ENCODE measurements around the gene RPTOR.

DNA sequence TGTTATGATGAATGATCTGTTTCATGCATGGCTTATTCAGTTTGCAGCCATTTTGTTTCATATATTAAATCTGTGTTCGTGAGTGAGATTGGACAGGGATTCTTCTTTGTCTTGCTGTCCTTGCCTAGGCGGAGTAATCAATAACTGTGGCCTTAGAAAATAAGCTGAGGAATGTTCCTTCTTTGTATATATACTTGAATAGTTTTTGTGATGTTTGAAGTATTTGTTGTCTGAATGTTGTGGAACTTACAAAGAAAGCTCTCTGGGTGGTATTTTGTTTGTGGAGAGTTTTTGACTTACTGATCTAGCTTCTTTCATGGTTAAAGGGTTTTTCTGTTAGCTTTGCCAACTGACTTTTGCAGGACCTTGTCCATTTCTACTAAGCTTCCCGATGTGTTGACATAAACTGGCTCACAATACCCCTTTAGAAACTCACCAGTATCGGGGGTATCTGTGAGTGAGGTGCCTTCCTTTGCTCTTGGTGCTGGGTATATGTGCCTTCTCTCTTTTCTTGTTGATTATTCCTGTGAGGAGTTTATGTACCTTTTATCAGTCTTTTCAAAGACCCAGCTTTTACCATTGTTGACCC lies 166.2 kb downstream of the RPTOR start:
- TF ChIP-seq TAF1 (IDR thresholded peaks at IDR 0.05; ENCODE audit: borderline replicate concordance, low read depth, low read length) (no peak), TCF12 (IDR thresholded peaks at IDR 0.05) (no peak), RAD21 (IDR thresholded peaks at IDR 0.05; ENCODE audit: low read length) (no peak), RXRA (IDR thresholded peaks at IDR 0.05; ENCODE audit: borderline replicate concordance, low read depth) (no peak), EZH2phosphoT487 (IDR thresholded peaks at IDR 0.05; ENCODE audit: borderline replicate concordance, low read depth) (no peak), POLR2AphosphoS5 (IDR thresholded peaks at IDR 0.05; ENCODE audit: low read depth, low read length) (no peak), ELF1 (IDR thresholded peaks at IDR 0.05) (no peak), TEAD4 (IDR thresholded peaks at IDR 0.05; ENCODE audit: borderline replicate concordance, insufficient read depth) (no peak), GABPA (IDR thresholded peaks at IDR 0.05; ENCODE audit: low read depth) (no peak), SMC3 (IDR thresholded peaks at IDR 0.05; ENCODE audit: low read depth, low read length) (no peak)
- TF ChIP-seq, protein P1, sequence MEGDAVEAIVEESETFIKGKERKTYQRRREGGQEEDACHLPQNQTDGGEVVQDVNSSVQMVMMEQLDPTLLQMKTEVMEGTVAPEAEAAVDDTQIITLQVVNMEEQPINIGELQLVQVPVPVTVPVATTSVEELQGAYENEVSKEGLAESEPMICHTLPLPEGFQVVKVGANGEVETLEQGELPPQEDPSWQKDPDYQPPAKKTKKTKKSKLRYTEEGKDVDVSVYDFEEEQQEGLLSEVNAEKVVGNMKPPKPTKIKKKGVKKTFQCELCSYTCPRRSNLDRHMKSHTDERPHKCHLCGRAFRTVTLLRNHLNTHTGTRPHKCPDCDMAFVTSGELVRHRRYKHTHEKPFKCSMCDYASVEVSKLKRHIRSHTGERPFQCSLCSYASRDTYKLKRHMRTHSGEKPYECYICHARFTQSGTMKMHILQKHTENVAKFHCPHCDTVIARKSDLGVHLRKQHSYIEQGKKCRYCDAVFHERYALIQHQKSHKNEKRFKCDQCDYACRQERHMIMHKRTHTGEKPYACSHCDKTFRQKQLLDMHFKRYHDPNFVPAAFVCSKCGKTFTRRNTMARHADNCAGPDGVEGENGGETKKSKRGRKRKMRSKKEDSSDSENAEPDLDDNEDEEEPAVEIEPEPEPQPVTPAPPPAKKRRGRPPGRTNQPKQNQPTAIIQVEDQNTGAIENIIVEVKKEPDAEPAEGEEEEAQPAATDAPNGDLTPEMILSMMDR (IDR thresholded peaks at IDR 0.05) = no peak
- TF ChIP-seq, protein P2, sequence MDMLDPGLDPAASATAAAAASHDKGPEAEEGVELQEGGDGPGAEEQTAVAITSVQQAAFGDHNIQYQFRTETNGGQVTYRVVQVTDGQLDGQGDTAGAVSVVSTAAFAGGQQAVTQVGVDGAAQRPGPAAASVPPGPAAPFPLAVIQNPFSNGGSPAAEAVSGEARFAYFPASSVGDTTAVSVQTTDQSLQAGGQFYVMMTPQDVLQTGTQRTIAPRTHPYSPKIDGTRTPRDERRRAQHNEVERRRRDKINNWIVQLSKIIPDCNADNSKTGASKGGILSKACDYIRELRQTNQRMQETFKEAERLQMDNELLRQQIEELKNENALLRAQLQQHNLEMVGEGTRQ (IDR thresholded peaks at IDR 0.05; ENCODE audit: borderline replicate concordance, low read depth, low read length) = no peak
- TF ChIP-seq, protein P3, sequence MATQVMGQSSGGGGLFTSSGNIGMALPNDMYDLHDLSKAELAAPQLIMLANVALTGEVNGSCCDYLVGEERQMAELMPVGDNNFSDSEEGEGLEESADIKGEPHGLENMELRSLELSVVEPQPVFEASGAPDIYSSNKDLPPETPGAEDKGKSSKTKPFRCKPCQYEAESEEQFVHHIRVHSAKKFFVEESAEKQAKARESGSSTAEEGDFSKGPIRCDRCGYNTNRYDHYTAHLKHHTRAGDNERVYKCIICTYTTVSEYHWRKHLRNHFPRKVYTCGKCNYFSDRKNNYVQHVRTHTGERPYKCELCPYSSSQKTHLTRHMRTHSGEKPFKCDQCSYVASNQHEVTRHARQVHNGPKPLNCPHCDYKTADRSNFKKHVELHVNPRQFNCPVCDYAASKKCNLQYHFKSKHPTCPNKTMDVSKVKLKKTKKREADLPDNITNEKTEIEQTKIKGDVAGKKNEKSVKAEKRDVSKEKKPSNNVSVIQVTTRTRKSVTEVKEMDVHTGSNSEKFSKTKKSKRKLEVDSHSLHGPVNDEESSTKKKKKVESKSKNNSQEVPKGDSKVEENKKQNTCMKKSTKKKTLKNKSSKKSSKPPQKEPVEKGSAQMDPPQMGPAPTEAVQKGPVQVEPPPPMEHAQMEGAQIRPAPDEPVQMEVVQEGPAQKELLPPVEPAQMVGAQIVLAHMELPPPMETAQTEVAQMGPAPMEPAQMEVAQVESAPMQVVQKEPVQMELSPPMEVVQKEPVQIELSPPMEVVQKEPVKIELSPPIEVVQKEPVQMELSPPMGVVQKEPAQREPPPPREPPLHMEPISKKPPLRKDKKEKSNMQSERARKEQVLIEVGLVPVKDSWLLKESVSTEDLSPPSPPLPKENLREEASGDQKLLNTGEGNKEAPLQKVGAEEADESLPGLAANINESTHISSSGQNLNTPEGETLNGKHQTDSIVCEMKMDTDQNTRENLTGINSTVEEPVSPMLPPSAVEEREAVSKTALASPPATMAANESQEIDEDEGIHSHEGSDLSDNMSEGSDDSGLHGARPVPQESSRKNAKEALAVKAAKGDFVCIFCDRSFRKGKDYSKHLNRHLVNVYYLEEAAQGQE (IDR thresholded peaks at IDR 0.05; ENCODE audit: low read depth, low read length) = no peak
- TF ChIP-seq, protein P4, sequence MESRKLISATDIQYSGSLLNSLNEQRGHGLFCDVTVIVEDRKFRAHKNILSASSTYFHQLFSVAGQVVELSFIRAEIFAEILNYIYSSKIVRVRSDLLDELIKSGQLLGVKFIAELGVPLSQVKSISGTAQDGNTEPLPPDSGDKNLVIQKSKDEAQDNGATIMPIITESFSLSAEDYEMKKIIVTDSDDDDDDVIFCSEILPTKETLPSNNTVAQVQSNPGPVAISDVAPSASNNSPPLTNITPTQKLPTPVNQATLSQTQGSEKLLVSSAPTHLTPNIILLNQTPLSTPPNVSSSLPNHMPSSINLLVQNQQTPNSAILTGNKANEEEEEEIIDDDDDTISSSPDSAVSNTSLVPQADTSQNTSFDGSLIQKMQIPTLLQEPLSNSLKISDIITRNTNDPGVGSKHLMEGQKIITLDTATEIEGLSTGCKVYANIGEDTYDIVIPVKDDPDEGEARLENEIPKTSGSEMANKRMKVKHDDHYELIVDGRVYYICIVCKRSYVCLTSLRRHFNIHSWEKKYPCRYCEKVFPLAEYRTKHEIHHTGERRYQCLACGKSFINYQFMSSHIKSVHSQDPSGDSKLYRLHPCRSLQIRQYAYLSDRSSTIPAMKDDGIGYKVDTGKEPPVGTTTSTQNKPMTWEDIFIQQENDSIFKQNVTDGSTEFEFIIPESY (IDR thresholded peaks at IDR 0.05; ENCODE audit: borderline replicate concordance, low read depth) = no peak
